ENCODE results near the gene RASGRF2. TPM values are rescaled to one million over a fixed set of nuclear protein-coding genes. Genes with fewer than 3 reads are reported as not detected.

RASGRF2 gene
- polyA plus RNA-seq, 6 donors from 2014 or later, result 0.03 to 0.21 TPM; not detected in 4

DNA sequence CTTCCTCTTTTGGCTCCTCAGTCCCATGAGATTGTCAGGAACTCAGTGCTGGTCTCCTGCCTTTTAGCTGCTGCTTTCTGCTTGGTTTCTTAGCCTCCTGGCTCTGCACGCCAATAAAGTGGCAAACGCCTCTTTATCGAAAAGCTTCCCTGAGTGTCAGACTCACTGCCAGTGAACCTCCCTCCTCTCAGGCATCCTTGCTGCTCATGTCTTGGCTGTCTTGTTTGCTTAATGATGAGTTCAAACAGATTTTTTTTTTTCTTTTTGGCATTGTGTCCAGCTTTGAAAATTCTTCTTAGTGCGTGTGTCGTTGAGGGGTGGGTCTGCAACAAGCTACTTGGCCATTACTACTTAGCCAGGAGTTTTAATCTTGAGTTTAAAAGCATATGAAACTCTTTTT, 14.9 kb downstream of the RASGRF2 start:
- no peak overlapping the region for H3K4me3 Mint-ChIP-seq
- no peak for DNase-seq
- H3K4me1 Mint-ChIP-seq, result peaks cover 0 to 15% (median 13%) of the 10 kb centered on the region in 3 donors
- no peak for ATAC-seq (ENCODE audit: low read depth in 2 of 2)
- peaks cover 0 to 4% (median 0%) of the 10 kb centered on the region in 7 donors for H3K9me3 Mint-ChIP-seq
- H3K36me3 Mint-ChIP-seq, result no peaks in the 10 kb centered on the region
- no peak overlapping the region for H3K27ac Mint-ChIP-seq
- H3K27me3 Mint-ChIP-seq, result peaks cover 0 to 8% (median 5%) of the 10 kb centered on the region in 3 donors

- no peak for DNase-seq
- H3K9me3 Mint-ChIP-seq, result no peaks in the 10 kb centered on the region
- ATAC-seq (ENCODE audit: low read depth in 2 of 2), result no peak
- peaks cover 0 to 15% (median 13%) of the 10 kb centered on the region in 3 donors for H3K4me1 Mint-ChIP-seq
- H3K36me3 Mint-ChIP-seq, result no peaks in the 10 kb centered on the region
- H3K4me3 Mint-ChIP-seq, result no peak overlapping the region
- H3K27me3 Mint-ChIP-seq, result no peaks in the 10 kb centered on the region
- H3K27ac Mint-ChIP-seq, result no peak overlapping the region
These were observed 16.8 kb downstream of the RASGRF2 start for GRCh38 chr5:80976985-80977384.

- Mint-ChIP-seq H3K27me3 (no peaks in the 10 kb centered on the region), H3K4me1 (peaks cover 0 to 15% (median 13%) of the 10 kb centered on the region in 3 donors), H3K36me3 (no peaks in the 10 kb centered on the region), H3K9me3 (peaks cover 0 to 4% (median 0%) of the 10 kb centered on the region in 7 donors), H3K4me3 (no peak overlapping the region), H3K27ac (no peak overlapping the region)
- DNase-seq (no peak), ATAC-seq (ENCODE audit: low read depth in 2 of 2) (no peak)
These were observed 17.6 kb downstream of the RASGRF2 start for GRCh38 chr5:80977764-80978163.

- H3K36me3 Mint-ChIP-seq, result no peaks in the 10 kb centered on the region
- H3K27me3 Mint-ChIP-seq, result no peaks in the 10 kb centered on the region
- peaks cover 0 to 15% (median 13%) of the 10 kb centered on the region in 3 donors for H3K4me1 Mint-ChIP-seq
- peaks cover 0 to 4% (median 0%) of the 10 kb centered on the region in 7 donors for H3K9me3 Mint-ChIP-seq
- DNase-seq, result no peak
- no peak overlapping the region for H3K27ac Mint-ChIP-seq
- H3K4me3 Mint-ChIP-seq, result no peak overlapping the region
- peak in 1 of 2 donors; percentile 57 for ATAC-seq (ENCODE audit: low read depth in 2 of 2)
These were observed 18.7 kb downstream of the RASGRF2 start for GRCh38 chr5:80978772-80979317.

GRCh38 chr5:80982093-80982492, 21.9 kb downstream of the RASGRF2 start:
- no peak overlapping the region for H3K27ac Mint-ChIP-seq
- no peaks in the 10 kb centered on the region for H3K27me3 Mint-ChIP-seq
- H3K9me3 Mint-ChIP-seq, result peaks cover 0 to 4% (median 0%) of the 10 kb centered on the region in 7 donors
- H3K4me1 Mint-ChIP-seq, result peaks cover 0 to 15% (median 13%) of the 10 kb centered on the region in 3 donors
- DNase-seq (no peak), ATAC-seq (ENCODE audit: low read depth in 2 of 2) (no peak)
- H3K36me3 Mint-ChIP-seq, result no peaks in the 10 kb centered on the region
- H3K4me3 Mint-ChIP-seq, result no peak overlapping the region

DNA sequence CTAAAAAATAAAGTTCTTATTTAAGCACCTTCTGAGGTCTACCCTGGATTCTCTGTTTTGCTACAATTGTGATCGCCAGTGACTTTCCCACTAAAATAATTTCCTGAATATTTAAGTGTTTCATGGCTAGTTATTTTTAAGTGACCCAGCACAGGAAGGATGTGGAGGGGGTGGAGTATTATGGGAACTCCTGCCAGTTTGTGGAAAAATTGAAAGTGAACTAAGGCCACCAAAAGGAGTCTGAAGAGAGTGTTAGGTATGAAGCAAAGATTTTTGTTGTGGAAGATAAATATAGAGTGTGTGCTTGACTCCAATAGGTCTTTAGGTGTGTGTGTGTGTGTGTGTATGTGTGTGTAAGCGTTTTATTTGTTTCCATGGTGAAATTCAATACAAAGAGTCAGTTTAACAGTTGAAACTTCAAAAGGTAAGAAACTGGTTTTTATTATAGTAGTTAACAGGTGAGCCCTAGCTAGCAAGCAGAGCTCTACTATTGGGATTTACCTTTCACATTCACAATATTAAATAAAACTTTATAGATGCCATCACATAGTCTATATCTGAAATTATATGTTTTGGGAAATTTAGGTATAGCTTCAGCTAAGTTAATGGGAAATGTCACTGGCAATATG, 25.6 kb downstream of the RASGRF2 start:
- Mint-ChIP-seq H3K4me3 (no peak overlapping the region), H3K9me3 (peaks cover 0 to 4% (median 0%) of the 10 kb centered on the region in 7 donors), H3K27ac (no peak overlapping the region), H3K27me3 (no peaks in the 10 kb centered on the region), H3K4me1 (no peaks in the 10 kb centered on the region), H3K36me3 (no peaks in the 10 kb centered on the region)
- DNase-seq, result no peak
- ATAC-seq (ENCODE audit: low read depth in 2 of 2), result no peak

DNA sequence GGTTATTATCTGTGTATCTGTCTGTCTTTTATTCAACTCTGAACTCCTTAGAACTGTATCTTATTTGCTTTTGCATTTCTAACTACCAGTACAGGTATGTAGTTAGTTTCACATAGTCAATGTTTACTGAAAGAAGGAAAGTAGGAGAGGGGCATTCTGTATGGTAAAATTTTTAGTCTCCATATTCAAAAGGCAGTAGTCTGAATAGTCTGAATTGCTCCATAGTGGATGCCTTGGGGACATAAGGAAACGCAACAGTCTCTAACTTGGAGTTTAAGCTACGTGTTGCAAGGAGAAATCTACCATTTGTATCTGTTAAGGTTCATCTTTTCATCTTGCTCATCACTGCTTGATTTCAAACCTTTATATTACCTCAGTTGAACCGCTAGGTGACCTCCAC, 26.2 kb downstream of the RASGRF2 start:
- no peak for DNase-seq
- no peak for ATAC-seq (ENCODE audit: low read depth in 2 of 2)
- H3K36me3 Mint-ChIP-seq, result no peaks in the 10 kb centered on the region
- H3K9me3 Mint-ChIP-seq, result peaks cover 0 to 4% (median 0%) of the 10 kb centered on the region in 7 donors
- no peaks in the 10 kb centered on the region for H3K27me3 Mint-ChIP-seq
- no peaks in the 10 kb centered on the region for H3K4me1 Mint-ChIP-seq
- no peak overlapping the region for H3K27ac Mint-ChIP-seq
- H3K4me3 Mint-ChIP-seq, result no peak overlapping the region

DNA sequence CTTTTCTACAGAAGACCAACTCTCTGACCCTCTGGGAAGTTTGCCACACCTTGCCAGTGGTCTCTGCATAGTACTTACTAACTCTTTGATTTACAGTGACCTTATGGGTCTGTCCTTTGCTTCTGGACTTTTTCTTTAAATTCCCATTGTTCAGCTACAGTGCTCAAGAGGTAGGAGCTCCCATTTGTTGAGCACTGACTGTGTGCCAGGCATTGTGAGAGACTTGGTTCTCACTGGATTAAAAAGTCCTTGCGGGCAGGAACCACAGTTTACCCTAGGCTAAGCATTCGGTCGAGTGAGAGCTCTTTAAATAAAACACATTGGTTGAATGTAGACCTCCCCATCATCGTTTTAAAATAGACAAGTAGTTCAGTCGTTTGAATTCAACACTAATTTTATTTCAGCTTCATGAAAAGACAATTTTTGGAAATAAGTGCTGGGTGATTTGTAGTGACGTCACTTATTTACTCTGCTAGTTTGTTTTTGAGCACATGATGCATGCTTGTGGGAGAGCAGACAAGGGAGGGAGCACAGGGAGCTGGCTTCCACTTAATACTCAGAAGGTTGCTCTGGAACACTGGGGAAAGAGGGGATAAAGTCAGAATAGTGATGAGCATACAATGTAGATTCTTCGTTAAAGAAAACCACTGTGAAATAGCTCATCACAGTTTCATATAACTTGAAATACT, 27.1 kb downstream of the RASGRF2 start:
- H3K4me1 Mint-ChIP-seq, result no peaks in the 10 kb centered on the region
- DNase-seq (no peak), ATAC-seq (ENCODE audit: low read depth in 2 of 2) (no peak)
- no peaks in the 10 kb centered on the region for H3K27me3 Mint-ChIP-seq
- H3K9me3 Mint-ChIP-seq, result peaks cover 0 to 3% (median 0%) of the 10 kb centered on the region in 7 donors
- no peaks in the 10 kb centered on the region for H3K36me3 Mint-ChIP-seq
- no peak overlapping the region for H3K4me3 Mint-ChIP-seq
- no peak overlapping the region for H3K27ac Mint-ChIP-seq

GRCh38 chr5:80988419-80988935, 28.3 kb downstream of the RASGRF2 start:
- H3K4me3 Mint-ChIP-seq, result no peak overlapping the region

DNA sequence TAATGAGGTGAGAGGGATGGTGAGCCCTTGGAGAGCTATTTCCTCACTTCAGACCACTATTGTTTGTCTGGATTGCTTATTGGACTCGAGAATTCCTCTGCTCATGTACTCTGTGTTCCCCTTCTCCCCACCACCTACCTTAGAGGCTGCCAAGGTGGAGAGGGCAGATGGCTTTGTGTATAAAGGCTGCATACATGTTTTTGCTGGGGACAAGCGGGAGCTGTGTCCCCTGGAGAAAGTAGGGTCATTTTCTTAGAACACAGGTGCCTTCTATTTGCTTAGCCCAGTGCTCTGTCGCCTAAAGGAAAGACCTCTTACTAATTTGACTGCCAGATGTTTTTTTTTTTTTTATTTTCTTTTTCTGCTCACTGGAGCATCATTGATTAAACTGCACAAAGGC, 29.7 kb downstream of the RASGRF2 start:
- ATAC-seq (ENCODE audit: low read depth in 2 of 2), result no peak
- DNase-seq, result no peak
- H3K4me3 Mint-ChIP-seq, result no peak overlapping the region
- H3K36me3 Mint-ChIP-seq, result no peaks in the 10 kb centered on the region
- no peaks in the 10 kb centered on the region for H3K9me3 Mint-ChIP-seq
- H3K27me3 Mint-ChIP-seq, result no peaks in the 10 kb centered on the region
- H3K4me1 Mint-ChIP-seq, result no peaks in the 10 kb centered on the region
- peak overlapping the region in 1 of 6 donors; percentile 15 for H3K27ac Mint-ChIP-seq

More at GRCh38 chr5:80988419-80988935, 28.3 kb downstream of the RASGRF2 start:
- ATAC-seq (ENCODE audit: low read depth in 2 of 2) (no peak), DNase-seq (no peak)
- Mint-ChIP-seq H3K36me3 (no peaks in the 10 kb centered on the region), H3K27me3 (no peaks in the 10 kb centered on the region), H3K9me3 (no peaks in the 10 kb centered on the region), H3K4me1 (no peaks in the 10 kb centered on the region), H3K27ac (no peak overlapping the region)

GRCh38 chr5:80990527-80990926, 30.4 kb downstream of the RASGRF2 start:
- Mint-ChIP-seq H3K4me3 (no peak overlapping the region), H3K27me3 (no peaks in the 10 kb centered on the region), H3K27ac (no peak overlapping the region), H3K9me3 (no peaks in the 10 kb centered on the region), H3K4me1 (no peaks in the 10 kb centered on the region), H3K36me3 (no peaks in the 10 kb centered on the region)
- DNase-seq (no peak), ATAC-seq (ENCODE audit: low read depth in 2 of 2) (no peak)

DNA sequence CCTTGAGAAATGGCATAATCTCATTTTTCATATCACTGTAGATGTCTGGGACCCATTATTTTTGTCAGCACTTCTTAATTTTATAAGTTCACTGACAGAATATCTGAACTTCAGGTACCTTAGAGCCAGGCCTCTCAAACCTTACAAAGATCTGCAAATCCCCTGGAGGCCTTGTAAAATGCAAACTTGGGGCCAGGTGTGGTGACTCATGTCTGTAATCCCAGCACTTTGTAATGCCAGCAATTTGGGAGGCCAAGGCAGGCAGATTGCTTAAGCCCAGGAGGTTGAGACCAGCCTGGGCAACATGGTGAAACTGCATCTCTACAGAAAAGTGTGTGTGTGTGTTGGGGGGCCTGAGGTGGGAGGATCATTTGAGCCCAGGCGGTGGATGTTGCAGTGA, 30.8 kb downstream of the RASGRF2 start:
- H3K4me3 Mint-ChIP-seq, result no peak overlapping the region
- H3K4me1 Mint-ChIP-seq, result no peaks in the 10 kb centered on the region

DNA sequence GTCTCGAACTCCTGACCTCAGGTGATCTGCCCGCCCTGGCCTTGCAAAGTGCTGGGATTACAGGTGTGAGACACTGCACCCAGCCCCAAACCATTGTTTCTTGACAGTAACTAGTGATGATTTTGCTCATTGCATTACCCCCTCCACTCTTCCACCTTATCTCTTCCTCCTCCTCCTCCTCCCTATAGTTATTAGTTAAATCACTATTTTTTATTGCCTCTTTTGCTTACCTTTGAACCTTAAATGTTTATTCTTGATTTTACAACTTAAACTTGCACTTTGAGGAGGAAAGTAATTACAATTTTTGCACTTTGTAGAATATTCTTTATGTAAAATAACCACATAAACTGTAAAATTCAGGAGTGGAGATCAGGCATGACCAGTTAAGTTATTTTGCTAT, 35.7 kb downstream of the RASGRF2 start:
- Mint-ChIP-seq H3K36me3 (no peaks in the 10 kb centered on the region), H3K4me3 (no peak overlapping the region)

More for the DNA sequence above, 30.8 kb downstream of the RASGRF2 start:
- Mint-ChIP-seq H3K27ac (no peak overlapping the region), H3K27me3 (no peaks in the 10 kb centered on the region), H3K36me3 (no peaks in the 10 kb centered on the region), H3K9me3 (no peaks in the 10 kb centered on the region)
- DNase-seq (no peak), ATAC-seq (ENCODE audit: low read depth in 2 of 2) (no peak)

DNA sequence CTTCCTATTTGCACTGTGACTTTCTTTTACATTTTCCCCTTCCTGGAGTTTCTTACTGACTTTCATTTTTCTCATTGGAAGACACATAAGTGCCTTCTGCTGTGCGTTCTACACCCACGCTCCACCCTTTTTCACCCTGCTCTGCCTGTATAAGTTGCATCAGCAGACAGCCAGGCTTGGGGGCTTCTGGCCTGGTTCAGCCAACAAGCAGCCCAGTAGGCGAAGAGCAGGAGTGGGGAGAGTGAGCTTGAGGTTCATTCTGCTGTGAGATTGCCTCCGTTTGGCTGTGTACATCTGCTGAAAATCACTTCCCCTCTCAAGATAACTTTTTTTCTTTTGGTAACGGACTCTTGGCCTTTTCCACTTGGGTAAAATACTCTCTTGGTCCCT, 38.4 kb downstream of the RASGRF2 start:
- no peaks in the 10 kb centered on the region for H3K9me3 Mint-ChIP-seq
- peak in 1 of 2 donors; percentile 23 for ATAC-seq (ENCODE audit: low read depth in 2 of 2)
- peak overlapping the region in 6 of 8 donors; percentile 25 to 77 (median 54) for H3K4me3 Mint-ChIP-seq
- no peaks in the 10 kb centered on the region for H3K36me3 Mint-ChIP-seq
- H3K4me1 Mint-ChIP-seq, result peaks cover 9 to 12% (median 12%) of the 10 kb centered on the region in 3 donors
- peak overlapping the region in 3 of 6 donors; percentile 11 to 65 (median 64) for H3K27ac Mint-ChIP-seq
- no peaks in the 10 kb centered on the region for H3K27me3 Mint-ChIP-seq
- DNase-seq, result peak; percentile 2

More for the DNA sequence above, 35.7 kb downstream of the RASGRF2 start:
- peak overlapping the region in 2 of 6 donors; percentile 16 to 81 for H3K27ac Mint-ChIP-seq
- ATAC-seq (ENCODE audit: low read depth in 2 of 2) (no peak), DNase-seq (no peak)
- H3K9me3 Mint-ChIP-seq, result no peaks in the 10 kb centered on the region
- H3K27me3 Mint-ChIP-seq, result no peaks in the 10 kb centered on the region
- H3K4me1 Mint-ChIP-seq, result peaks cover 9 to 12% (median 12%) of the 10 kb centered on the region in 3 donors
